Tibial nerve (tissue), 4 donors: ENCODE data around the gene SFTA2. TPM values are rescaled to one million over a fixed set of nuclear protein-coding genes. Genes with fewer than 3 reads are reported as not detected.
"Not testable (repeated sequence)": the region's sequence is repeated elsewhere in the genome, so short reads cannot be mapped to it uniquely, and the experiment has no call there.

ENCODE experiments used
- DNase-seq, 2 donors: peaks; one replicate each; pipeline ENCODE4 v3.0.0-alpha.2; 2019; ENCODE audit warnings: low spot score in 2 of 2
- H3K27ac ChIP-seq, 4 donors: fragments of 200-600 bp; sonication (generic) in 3 of 4; one replicate each; pipeline ENCODE4 v1.5.1; 2017 to 2019; ENCODE audit warnings: mild to moderate bottlenecking in 1 of 4
- H3K27me3 ChIP-seq, 2 donors: fragments of 200-600 bp; sonication (generic) in 1 of 2; one replicate each; pipeline versions ENCODE4 v1.5.1 to v1.6.0; 2017 to 2019
- H3K36me3 ChIP-seq, 3 donors: fragments of 200-600 bp; sonication (generic); one replicate each; pipeline ENCODE4 v1.5.1; 2018 to 2019
- H3K4me1 ChIP-seq, 4 donors: fragments of 200-600 bp; sonication (generic) in 3 of 4; one replicate each; pipeline ENCODE4 v1.5.1; 2017 to 2019
- H3K4me3 ChIP-seq, 4 donors: fragments of 200-600 bp; sonication (generic) in 3 of 4; one replicate each; pipeline ENCODE4 v1.5.1; 2017 to 2019; ENCODE audit warnings: mild to moderate bottlenecking in 1 of 4, moderate library complexity in 1 of 4
- H3K9me3 ChIP-seq, 4 donors: fragments of 200-600 bp; sonication (generic) in 3 of 4; one replicate each; pipeline ENCODE4 v1.5.1; 2017 to 2019
- EP300 ChIP-seq, 2 donors: sonication (generic); formaldehyde crosslinking; IDR thresholded peaks; one replicate each; pipeline ENCODE4 v1.6.1; 2017; ENCODE audit warnings: antibody characterized with exemption in 2 of 2, mild to moderate bottlenecking in 1 of 2
- POLR2A ChIP-seq, 2 donors: fragments of 450-650 bp; IDR thresholded peaks; one replicate each; pipeline ENCODE4 v1.6.1; 2017; ENCODE audit warnings: antibody characterized with exemption in 2 of 2, mild to moderate bottlenecking in 2 of 2, moderate library complexity in 2 of 2
- WGBS, 2 donors: methylation state at CpG; one replicate each; pipeline ENCODE4 v1.1.5; 2018; 5-methylcytosine and 5-hydroxymethylcytosine counted together
- total RNA-seq, 4 donors: library from RNA; depleted of rRNA; stranded (reverse); fragments of >200 nt; gene quantifications; one replicate each; pipeline ENCODE4 v1.1.0, GENCODE V29; 2016
- TF ChIP-seq, protein P1 (sequence below), 5 experiments: fragments of 200-600 bp in 3 of 5; fragments of 450-650 bp in 2 of 5; sonication (generic) in 3 of 5; IDR thresholded peaks; one replicate each; pipeline ENCODE4 v1.5.1; 2016 to 2019; ENCODE audit warnings: antibody characterized with exemption in 5 of 5, mild to moderate bottlenecking in 3 of 5, moderate library complexity in 2 of 5

Gene SFTA2
- total RNA-seq, 4 donors from 2014 or later, result not detected

DNA sequence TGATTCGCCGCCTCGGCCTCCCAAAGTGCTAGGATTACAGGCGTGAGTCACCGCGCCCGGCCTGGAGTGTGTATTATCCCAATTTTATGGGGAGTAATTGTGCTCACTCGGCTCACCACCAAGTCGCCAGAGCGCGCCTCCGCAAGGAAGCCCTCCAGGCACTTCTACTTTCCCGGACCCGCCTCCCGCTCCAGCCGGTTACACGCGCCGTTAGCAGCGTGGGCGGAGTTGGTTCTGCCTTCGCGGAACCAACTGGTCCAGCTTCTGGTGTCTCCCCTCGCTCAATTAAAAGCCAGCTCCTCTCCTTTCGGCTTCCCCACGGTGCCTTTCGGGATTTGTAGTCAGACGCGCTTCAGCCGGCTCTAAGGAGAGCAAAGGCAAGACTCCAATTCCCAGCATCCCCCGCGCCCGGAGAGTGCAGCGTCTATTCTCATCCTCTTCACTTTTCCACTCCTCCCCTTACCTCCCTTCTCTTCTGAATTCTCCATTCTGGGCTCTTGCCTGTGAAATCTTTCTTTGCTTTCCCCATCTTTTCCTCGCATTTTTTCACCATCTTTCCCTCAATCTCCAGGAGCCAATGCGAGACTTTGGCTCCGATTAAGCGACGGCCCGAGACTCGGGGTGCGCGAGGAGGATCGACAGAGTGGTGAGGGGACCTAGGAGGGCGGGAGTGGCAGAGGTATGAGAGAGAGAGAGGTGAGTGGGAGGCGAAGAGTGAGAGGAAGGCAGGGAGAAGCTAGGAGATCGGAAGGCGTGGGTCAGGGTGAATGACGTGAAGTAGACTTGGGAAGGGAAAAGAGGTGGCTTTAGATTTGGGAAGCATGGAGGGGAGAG, 24.0 kb downstream of the SFTA2 start, which contains the start of gene GTF2H4:
Gene GTF2H4, plus strand, starts transcription at position 450 of the 834 bp plus-strand sequence.
- peaks cover 0 to 25% (median 8%) of the 10 kb centered on the region in 4 donors for H3K4me1 ChIP-seq
- peaks cover 0 to 35% (median 0%) of the 10 kb centered on the region in 3 donors for H3K36me3 ChIP-seq
- H3K27ac ChIP-seq, result peak within 1 kb of the TSS; percentile 36 to 73 (median 52)

DNA sequence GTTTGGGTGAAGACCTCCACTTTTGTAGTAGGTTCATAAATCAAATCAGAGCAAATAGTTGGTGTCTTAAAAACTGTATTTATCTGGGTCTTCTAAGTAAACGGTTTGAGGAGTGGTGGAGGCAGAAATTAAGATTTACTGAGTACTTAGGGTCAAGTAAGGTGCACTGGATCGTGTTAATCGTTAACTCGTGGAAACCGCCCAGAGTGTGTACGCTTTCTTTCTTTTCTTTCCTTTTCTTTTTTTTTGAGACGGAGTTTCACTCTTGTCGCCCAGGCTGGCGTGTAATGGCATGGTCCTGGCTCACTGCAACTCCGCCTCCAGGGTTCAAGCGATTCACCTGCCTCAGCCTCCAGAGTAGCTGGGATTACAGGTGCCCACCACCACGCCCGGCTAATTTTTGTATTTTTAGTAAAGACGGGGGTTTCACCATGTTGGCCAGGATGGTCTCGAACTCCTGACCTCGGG, 24.6 kb downstream of the SFTA2 start:
- H3K4me3 ChIP-seq, result peak overlapping the region; percentile 58 to 87 (median 67)
- WGBS, 2 donors, result 49 to 56% methylated on average over 16 of the region's 16 CpGs
- H3K4me1 ChIP-seq, result peaks cover 0 to 22% (median 8%) of the 10 kb centered on the region in 4 donors
- DNase-seq, H3K9me3 ChIP-seq, H3K27me3 ChIP-seq: not testable (repeated sequence)
- H3K36me3 ChIP-seq, result peaks cover 0 to 29% (median 0%) of the 10 kb centered on the region in 3 donors
- peak overlapping the region in 2 of 4 donors; percentile 57 to 66 for H3K27ac ChIP-seq

More for the DNA sequence above, 24.0 kb downstream of the SFTA2 start, which contains the start of gene GTF2H4:
- Histone ChIP-seq H3K9me3 (no peaks in the 10 kb centered on the region), H3K4me3 (peak within 1 kb of the TSS; percentile 58 to 87 (median 67)), H3K27me3 (no peaks in the 10 kb centered on the region)
- WGBS, 2 donors, result 0 to 1% methylated on average over 49 of the region's 49 CpGs
- TF ChIP-seq POLR2A (IDR thresholded peaks at IDR 0.05) (peak in 1 of 2 donors; percentile 34), EP300 (IDR thresholded peaks at IDR 0.05) (peak; percentile 70 to 86)
- TF ChIP-seq, protein P1, sequence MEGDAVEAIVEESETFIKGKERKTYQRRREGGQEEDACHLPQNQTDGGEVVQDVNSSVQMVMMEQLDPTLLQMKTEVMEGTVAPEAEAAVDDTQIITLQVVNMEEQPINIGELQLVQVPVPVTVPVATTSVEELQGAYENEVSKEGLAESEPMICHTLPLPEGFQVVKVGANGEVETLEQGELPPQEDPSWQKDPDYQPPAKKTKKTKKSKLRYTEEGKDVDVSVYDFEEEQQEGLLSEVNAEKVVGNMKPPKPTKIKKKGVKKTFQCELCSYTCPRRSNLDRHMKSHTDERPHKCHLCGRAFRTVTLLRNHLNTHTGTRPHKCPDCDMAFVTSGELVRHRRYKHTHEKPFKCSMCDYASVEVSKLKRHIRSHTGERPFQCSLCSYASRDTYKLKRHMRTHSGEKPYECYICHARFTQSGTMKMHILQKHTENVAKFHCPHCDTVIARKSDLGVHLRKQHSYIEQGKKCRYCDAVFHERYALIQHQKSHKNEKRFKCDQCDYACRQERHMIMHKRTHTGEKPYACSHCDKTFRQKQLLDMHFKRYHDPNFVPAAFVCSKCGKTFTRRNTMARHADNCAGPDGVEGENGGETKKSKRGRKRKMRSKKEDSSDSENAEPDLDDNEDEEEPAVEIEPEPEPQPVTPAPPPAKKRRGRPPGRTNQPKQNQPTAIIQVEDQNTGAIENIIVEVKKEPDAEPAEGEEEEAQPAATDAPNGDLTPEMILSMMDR (IDR thresholded peaks at IDR 0.05), result peak in 2 of 5 experiments; percentile 8 to 30
- DNase-seq, result peak; percentile 94 to 97

DNA sequence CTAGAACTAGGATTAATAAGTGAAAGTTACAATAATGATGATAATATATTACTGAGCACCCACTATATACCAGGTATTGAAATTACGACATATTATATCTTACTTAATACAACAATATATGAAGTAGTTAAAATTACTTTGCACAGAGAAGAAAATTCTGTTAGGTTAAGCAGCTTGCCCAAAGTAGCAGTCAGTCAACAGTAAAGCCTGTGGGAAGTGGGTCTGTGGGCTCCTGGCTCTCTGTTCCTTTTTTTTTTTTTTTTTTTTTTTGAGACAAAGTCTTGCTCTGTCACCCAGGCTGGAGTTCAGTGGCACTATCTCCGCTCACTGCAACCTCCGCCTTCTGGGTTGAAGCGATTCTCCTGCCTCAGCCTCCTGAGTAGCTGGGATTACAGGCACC, 28.7 kb downstream of the SFTA2 start:
- no peak for DNase-seq
- H3K4me1 ChIP-seq, result peaks cover 0 to 6% (median 0%) of the 10 kb centered on the region in 4 donors
- H3K27ac ChIP-seq, result no peak overlapping the region
- H3K4me3 ChIP-seq, result no peak overlapping the region
- peaks cover 0 to 20% (median 3%) of the 10 kb centered on the region in 3 donors for H3K36me3 ChIP-seq
- no peak for TF ChIP-seq EP300 (IDR thresholded peaks at IDR 0.05)
- TF ChIP-seq POLR2A (IDR thresholded peaks at IDR 0.05), result no peak
- TF ChIP-seq, protein P1 (IDR thresholded peaks at IDR 0.05), result no peak
- H3K27me3 ChIP-seq, result no peaks in the 10 kb centered on the region
- no peaks in the 10 kb centered on the region for H3K9me3 ChIP-seq
- WGBS, 2 donors, result 91 to 93% methylated on average over 4 of the region's 4 CpGs

DNA sequence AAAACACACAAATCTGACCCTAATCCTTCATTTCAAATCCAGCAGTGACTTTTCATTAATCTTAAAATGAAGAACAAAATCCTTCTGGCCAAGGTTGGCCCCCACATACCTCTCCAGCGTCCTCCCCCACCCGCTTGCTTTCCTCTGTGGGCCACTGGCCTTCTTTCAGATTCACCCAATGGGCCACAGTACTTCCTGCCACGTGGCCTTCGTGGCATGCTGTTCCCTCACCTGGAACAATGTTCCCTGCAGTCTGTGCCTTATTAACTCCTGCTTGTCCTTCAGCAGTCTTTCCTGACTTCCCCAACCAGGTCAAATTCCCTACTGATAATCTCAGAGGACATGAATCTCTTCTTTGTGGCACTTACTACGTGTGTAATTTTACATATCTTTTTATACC, 29.3 kb downstream of the SFTA2 start:
- Histone ChIP-seq H3K9me3 (no peaks in the 10 kb centered on the region), H3K27me3 (no peaks in the 10 kb centered on the region), H3K36me3 (peaks cover 0 to 25% (median 3%) of the 10 kb centered on the region in 3 donors), H3K27ac (no peak overlapping the region), H3K4me1 (peaks cover 0 to 5% (median 0%) of the 10 kb centered on the region in 4 donors), H3K4me3 (no peak overlapping the region)
- 34 to 42% methylated on average over 5 of the region's 5 CpGs for WGBS, 2 donors
- no peak for DNase-seq
- TF ChIP-seq, protein P1 (IDR thresholded peaks at IDR 0.05), result no peak
- no peak for TF ChIP-seq EP300 (IDR thresholded peaks at IDR 0.05)
- TF ChIP-seq POLR2A (IDR thresholded peaks at IDR 0.05), result no peak

DNA sequence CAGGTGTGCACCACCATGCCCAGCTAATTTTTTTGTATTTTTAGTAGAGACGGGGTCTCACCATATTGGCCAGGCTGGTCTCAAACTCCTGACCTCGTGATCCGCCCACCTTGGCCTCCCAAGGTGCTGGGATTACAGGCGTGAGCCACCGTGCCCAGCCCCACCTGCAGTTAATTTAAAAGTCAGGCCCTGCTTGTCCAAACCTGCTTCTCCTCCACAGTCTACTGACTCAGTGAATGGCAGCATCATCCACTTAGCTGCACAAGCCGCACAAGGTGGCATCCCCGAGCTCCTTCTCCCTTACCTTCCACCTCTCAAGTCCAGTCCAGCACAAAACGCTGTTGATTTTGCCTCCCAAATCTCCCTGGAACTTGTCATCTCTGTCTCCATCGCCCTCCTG, 29.8 kb downstream of the SFTA2 start:
- not testable (repeated sequence) for DNase-seq, H3K4me3 ChIP-seq, H3K9me3 ChIP-seq, H3K4me1 ChIP-seq, H3K27me3 ChIP-seq, H3K27ac ChIP-seq
- H3K36me3 ChIP-seq, result peaks cover 0 to 30% (median 8%) of the 10 kb centered on the region in 3 donors
- WGBS, 2 donors, result 65 to 71% methylated on average over 9 of the region's 9 CpGs

DNA sequence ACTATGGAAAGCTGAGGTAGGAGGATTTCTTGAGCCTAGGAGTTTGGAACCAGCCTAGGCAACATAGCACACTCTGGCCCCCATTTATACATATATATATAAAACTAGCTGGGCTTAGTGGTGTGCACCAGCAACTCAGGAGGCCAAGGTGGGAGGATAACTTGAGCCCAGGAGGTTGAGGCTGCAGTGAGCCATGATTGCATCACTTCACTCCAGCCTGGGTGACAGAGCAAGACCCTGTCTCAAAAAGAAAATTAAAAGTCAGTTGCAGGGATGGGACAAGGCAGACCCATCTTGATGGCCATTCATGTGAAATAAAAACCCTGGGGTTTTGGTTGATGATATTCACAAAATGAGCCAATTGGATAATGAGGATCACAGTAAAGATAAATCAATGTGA, 30.5 kb downstream of the SFTA2 start:
- DNase-seq, result no peak
- Histone ChIP-seq H3K4me1 (no peaks in the 10 kb centered on the region), H3K27ac (no peak overlapping the region), H3K9me3 (no peaks in the 10 kb centered on the region), H3K36me3 (peaks cover 0 to 38% (median 8%) of the 10 kb centered on the region in 3 donors), H3K4me3 (no peak overlapping the region), H3K27me3 (no peaks in the 10 kb centered on the region)
- TF ChIP-seq EP300 (IDR thresholded peaks at IDR 0.05), result no peak
